Left colon (tissue), 2 donors: ENCODE data around the gene SVOP. TPM values are rescaled to one million over a fixed set of nuclear protein-coding genes. Genes with fewer than 3 reads are reported as not detected.
A peak's percentile ranks its signal among the peaks of the same experiment; 100 is the strongest.
"Not testable (repeated sequence)": the region's sequence is repeated elsewhere in the genome, so short reads cannot be mapped to it uniquely, and the experiment has no call there.

Source experiments
- ATAC-seq: fragments of 200-7000 bp; cut with Tn5 transposase; one replicate; pipeline ENCODE4 v1.9.1; 2020; ENCODE audit warnings: mild to moderate bottlenecking, moderate library complexity
- DNase-seq, 2 donors: peaks; one replicate each; pipeline ENCODE4 v3.0.0-alpha.2; 2020
- intact Hi-C, 2 donors: fragments of 100-400 bp; cut with DNase I in 1 of 2; cut with micrococcal nuclease in 1 of 2; formaldehyde crosslinking; loops; one replicate each; pipeline versions ENCODE4 v1.11.2 to v1.14.0; 2022; cut with DNase I, micrococcal nuclease
- total RNA-seq, 2 donors: library from RNA; stranded (reverse); fragmentation: NEBNext Ultra II Directional; extraction: Animal tissue kit (Norgen Biotek cat#: 25700); gene quantifications; one replicate each; pipeline ENCODE4 v1.2.1, GENCODE V29; 2021
- donor health status: DM: no; HTN: no; CAD: no.
- donor health status: DM: yes; HTN: yes; CAD: no.

Gene SVOP
- total RNA-seq, 2 donors from 2014 or later: 0.09 to 0.45 TPM

- DNase-seq (no peak), ATAC-seq (no peak)
- intact Hi-C loops: no loop called here
Observed at GRCh38 chr12:109044241-109044640, 23.4 kb upstream of the SVOP start.

DNA sequence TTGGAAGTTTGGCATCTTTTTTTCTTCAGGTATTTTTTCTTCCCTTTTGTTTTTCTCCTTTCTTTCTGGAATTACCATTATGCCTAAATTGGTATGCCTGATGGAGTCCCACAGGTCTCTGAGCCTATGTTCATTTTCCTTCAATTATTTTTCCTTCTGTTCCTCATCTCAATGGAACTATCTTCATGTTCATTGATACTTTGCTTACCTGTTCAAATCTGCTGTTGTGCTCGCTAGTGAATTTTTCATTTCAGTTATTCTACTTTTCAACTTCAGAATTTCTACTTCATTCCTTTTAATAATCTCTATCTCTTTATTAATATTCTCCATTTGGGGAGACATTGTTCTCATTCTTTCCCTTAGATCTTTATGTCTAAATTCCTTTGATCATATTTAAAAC is 16.1 kb upstream of the SVOP start:
- intact Hi-C loops: no loop called here
- ATAC-seq: no peak
- DNase-seq: no peak

- intact Hi-C loops: no loop called here
Observed at GRCh38 chr12:109033239-109034196, 12.7 kb upstream of the SVOP start.

DNA sequence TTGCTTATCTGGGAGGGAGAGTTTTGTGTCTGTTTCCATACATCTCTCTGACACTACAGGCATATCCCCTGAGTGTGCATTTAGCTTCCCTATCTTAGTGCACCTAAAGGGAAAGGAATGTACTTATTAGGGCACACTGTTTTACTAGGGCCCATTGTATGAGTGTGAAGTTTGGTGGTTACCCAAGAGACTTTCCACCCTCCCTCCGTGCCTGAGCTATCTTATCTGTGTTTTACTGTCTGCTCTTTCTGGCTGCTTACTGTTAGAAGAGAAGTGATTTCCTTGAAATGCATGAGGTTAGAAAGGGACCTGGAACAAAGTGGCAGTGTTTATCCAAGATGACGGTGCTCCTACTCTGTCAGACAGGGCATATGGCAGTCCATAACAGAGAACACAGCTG is 8.5 kb upstream of the SVOP start:
- DNase-seq: no peak
- intact Hi-C loops: no loop called here
- no peak for ATAC-seq

More at GRCh38 chr12:109033239-109034196, 12.7 kb upstream of the SVOP start:
- ATAC-seq: no peak
- no peak for DNase-seq

- DNase-seq, ATAC-seq, intact Hi-C loops: not testable (repeated sequence)
Observed at GRCh38 chr12:109028624-109029023, 7.8 kb upstream of the SVOP start.

GRCh38 chr12:109027767-109028166 is 6.9 kb upstream of the SVOP start:
- intact Hi-C loops: no loop called here
- DNase-seq (no peak), ATAC-seq (no peak)

GRCh38 chr12:109020146-109020795 is 597 bp downstream of the SVOP start:
- ATAC-seq: no peak
- DNase-seq: no peak
- intact Hi-C loops: no loop called here

DNA sequence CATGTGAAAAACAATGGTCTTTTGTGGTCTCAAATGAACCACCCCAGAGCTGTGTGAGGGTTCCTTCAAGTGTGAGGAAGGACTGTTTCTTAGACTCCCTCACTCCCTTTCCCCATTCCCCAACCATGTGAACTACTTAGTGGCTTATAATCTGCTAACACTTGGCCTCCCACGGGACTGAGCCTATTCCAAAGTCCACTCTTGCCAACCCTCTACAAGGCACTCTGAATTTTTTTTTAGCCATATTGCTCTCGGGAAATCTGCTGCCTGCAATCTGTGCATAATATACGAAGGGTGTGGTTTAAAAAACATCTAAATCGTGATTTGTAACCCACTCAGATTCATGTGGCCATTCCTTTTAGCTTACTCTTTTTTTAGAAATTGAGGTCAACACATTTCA is 2.6 kb downstream of the SVOP start:
- no peak for DNase-seq
- intact Hi-C loops: no loop called here
- peak; percentile 38 for ATAC-seq

- no peak for ATAC-seq
- intact Hi-C loops: no loop called here
- no peak for DNase-seq
Observed at GRCh38 chr12:109016978-109017377, 3.9 kb downstream of the SVOP start.

DNA sequence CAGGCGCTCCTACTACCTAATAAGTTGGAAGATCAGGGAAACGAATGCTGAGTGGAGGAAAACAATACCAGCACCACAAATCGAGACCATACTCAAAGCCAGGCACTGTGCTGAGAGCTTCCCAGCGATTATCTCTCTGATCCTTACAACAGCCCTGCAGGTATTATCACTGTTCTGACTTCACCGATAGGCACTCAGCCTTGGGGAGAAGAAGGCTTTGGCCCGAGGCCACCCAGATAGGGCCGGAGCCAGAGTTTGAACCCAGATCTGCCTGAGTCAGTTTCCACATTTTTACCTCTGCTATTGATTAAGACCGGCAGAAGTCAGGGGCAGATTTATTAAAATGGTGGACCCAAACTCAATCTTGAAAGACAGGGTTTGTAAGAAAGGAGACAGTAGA is 4.9 kb downstream of the SVOP start:
- ATAC-seq (no peak), DNase-seq (no peak)
- intact Hi-C loops: no loop called here

DNA sequence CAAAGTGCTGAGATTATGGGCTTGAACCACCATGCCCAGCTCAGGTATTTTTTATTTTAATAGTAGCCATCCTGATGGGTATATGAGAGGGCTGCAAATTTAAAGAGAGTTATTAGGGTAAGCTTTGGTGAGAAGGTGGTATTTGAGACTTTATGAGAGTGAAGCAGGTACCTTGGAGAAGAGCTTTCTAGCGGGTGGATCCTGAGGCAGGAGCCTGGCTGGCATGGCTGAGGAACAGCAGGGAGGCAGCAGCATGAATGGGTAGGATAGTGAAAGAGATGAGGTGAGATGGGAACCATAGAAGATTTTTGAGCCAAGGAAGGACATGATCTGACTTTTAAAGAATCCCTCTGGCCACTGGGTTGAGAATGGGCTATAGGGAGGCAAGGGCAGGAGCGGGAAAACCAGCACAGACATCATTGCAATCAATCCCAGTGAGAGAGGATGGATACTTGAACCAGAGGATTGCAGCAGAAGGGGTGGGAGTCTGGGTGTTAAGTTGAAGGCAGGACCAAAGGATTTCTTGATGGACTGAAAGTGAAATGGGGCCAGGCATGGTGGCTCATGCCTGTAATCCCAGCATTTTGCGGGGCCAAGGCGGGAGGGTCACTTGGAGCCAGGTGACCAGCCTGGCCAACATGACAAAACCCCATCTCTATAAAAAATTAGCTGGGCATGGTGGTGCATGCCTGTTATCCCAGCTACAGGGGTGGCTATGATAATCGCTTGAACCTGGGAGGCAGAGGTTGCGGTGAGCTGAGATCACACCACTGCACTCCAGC is 5.7 kb downstream of the SVOP start:
- intact Hi-C loops: no loop called here
- DNase-seq (no peak), ATAC-seq (no peak)

- no peak for ATAC-seq
- no peak for DNase-seq
- intact Hi-C loops: no loop called here
Observed at GRCh38 chr12:109010259-109010658, 10.6 kb downstream of the SVOP start.

DNA sequence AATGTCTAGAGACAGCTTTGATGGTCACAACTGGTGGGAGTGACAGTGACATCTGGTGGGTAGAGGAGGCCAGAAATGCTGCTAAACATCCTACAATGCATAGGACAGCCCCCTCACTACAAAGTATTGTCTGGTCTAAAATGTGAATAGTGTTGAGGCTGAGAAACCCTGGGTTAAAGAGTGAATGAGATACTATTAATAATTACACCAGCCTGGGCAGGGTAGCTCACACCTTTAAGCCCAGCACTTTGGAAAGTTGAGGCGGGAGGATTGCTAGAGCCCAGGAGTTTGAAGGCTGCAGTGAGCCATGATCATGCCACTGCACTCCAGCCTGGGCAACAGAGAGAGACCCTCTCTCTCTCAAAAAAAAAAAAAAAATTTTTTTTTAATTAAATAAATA is 11.1 kb downstream of the SVOP start:
- intact Hi-C loops: no loop called here
- no peak for ATAC-seq

DNA sequence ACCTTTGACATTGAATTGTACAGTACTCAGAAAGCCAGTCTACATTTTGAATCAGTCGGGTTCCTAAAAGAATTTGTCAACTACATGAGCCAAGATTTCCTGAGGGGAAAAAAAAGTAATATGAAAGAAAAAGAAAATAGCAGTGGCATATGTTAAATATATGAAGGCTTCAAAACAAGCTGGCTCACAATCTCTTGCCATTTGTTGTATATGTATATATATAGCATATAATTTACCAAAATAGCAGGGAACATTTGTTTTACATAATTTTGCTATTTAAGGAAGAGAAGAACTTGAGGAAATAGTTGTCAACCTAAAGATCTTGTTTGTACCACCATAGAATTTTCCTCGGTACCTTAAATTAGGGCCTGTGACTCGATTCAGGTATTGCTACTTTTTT is 16.9 kb downstream of the SVOP start:
- intact Hi-C loops: no loop called here
- ATAC-seq (no peak), DNase-seq (no peak)

More for the DNA sequence above, 11.1 kb downstream of the SVOP start:
- DNase-seq: no peak

DNA sequence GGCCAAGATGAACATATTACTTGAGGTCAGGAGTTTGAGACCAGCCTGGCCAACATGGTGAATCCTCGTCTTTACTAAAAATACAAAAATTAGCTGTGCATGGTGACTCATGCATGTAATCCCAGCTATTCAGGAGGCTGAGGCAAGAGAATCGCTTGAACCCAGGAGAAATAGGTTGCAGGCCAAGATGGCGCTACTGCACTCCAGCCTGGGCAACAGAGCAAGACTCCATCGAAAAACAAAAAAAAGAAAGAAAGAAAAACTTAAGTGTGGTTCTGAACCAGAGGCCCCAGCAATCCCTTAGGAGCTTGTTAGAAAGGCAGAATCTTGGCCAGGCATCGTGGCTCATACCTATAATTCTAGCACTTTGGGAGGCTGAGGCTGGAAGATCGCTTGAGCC is 24.5 kb downstream of the SVOP start:
- intact Hi-C loops: no loop called here
- ATAC-seq (no peak), DNase-seq (no peak)

DNA sequence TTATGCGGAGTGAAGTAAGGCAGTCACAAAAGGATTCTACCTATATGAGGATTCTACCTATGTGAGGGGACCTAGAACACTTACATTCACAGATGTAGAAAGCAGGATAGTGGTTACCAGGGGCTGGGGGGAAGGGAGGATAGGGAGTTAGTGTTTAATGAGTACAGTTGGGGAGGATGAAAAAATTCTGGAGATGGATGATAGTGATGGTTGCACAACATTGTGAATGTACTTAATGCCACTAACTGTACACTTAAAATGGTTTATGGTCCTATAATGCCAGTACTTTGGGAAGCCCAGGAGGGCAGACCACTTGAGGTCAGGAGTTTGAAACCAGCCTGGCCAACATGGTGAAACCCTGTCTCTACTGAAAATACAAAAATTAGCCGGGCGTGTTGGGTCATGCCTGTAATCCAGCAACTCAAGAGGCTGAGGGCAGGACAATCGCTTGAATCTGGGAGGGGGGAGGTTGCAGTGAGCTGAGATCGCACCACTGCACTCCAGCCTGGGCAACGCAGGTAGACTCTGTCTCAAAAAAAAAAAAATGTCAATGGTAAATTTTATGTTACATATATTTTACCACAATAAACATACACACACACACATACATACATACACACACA is 25.4 kb downstream of the SVOP start:
- DNase-seq (no peak), ATAC-seq (no peak)
- intact Hi-C loops: no loop called here

GRCh38 chr12:108990103-108990502 is 30.8 kb downstream of the SVOP start:
- ATAC-seq, DNase-seq, intact Hi-C loops: not testable (repeated sequence)

DNA sequence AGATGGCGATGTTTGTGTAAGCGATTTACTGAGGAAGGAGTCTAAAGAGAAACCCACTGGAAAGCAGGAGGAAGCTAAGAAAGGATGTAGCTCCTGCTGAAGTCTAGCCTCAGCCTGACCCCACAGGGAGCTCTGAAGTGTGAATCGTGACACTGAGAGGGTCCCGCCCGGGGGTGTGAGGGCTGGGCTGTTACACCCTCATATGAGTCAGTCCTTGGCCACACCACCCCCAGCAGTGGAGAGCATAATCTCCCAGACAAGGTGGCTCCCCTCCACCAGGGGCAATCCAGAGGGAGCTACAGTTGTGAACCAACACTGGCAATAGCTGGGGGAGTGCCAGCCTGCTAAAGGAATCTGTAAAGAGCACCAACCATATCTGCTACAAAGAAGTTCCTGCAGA is 31.5 kb downstream of the SVOP start:
- intact Hi-C loops: no loop called here
- DNase-seq (no peak), ATAC-seq (no peak)

DNA sequence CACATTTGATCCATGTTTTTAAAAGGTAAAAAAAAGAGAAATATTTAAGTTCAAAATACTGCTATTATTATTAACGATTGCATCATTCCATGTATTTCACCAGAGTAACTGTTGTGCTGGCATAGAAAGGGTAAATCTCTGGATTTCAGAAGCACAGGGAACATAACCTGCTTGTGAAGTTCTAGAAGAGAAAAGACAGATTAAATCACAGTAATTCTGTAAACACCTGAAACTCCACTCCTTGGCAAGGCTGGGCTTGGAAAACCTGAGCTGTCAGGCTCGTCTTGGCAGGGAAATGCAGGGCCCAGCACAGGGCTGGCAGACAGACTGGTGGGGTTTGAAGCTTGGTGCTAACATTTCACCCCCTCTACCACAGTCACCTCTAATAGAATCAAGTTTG is 35.1 kb downstream of the SVOP start:
- DNase-seq (no peak), ATAC-seq (no peak)
- intact Hi-C loops: no loop called here
